Measurements from ENCODE around the gene ZNF860. TPM values are rescaled to one million over a fixed set of nuclear protein-coding genes. Genes with fewer than 3 reads are reported as not detected.
A peak's percentile ranks its signal among the peaks of the same experiment; 100 is the strongest.

ZNF860 gene
- total and polyA plus RNA-seq, 2 of the 4 experiments (the other 2 are of a cell fraction) = 0.18 to 0.26 TPM

- H3K4me1 ChIP-seq (ENCODE audit: control insufficient read depth, insufficient read depth, low read length) = no peaks in the 10 kb centered on the region; the same call in 1 of the 2 replicates
Measured at GRCh38 chr3:31979001-31979697, 2.4 kb upstream of the ZNF860 start.

More at GRCh38 chr3:31979001-31979697, 2.4 kb upstream of the ZNF860 start:
- Histone ChIP-seq H4K5ac (ENCODE audit: low read depth, low read length) (no peak overlapping the region), H3K4me3 (ENCODE audit: insufficient read depth, low read depth, low read length) (no peak overlapping the region), H3K4ac (ENCODE audit: low read depth, low read length) (peak overlapping the region; percentile 76; the same call in 1 of the 2 replicates), H2BK20ac (ENCODE audit: low read depth, low read length) (no peak overlapping the region; the same call in 1 of the 2 replicates), H2AFZ (replicated peaks; ENCODE audit: low read length, poor library complexity) (no peak overlapping the region), H2BK15ac (ENCODE audit: low read depth, low read length) (0 out of 3 replicates have a peak overlapping the region, but pooled peaks have one; percentile 26), H3K9me1 (ENCODE audit: insufficient read depth, low read length) (peaks cover 2% of the 10 kb centered on the region; the same call in 1 of the 2 replicates), H4K91ac (ENCODE audit: insufficient read depth, low read depth, low read length) (no peak overlapping the region), H3K18ac (ENCODE audit: low read depth, low read length) (no peak overlapping the region), H2AK9ac (replicated peaks; ENCODE audit: low read depth, low read length, poor library complexity) (no peak overlapping the region), H4K20me1 (ENCODE audit: insufficient read depth, low read length) (no peaks in the 10 kb centered on the region; the same call in 1 of the 2 replicates), H2AK5ac (ENCODE audit: low read depth, low read length) (no peak overlapping the region; the same call in 1 of the 2 replicates), H3K14ac (replicated peaks; ENCODE audit: low read depth, low read length) (peak overlapping the region; percentile 91), H3K23ac (ENCODE audit: low read depth, low read length) (peak overlapping the region; percentile 87; the same call in 1 of the 2 replicates), H3K4me2 (ENCODE audit: low read depth, low read length) (peak overlapping the region; percentile 87), H3K27ac (ENCODE audit: insufficient read depth, low read length) (no peak overlapping the region), H3K27me3 (ENCODE audit: control insufficient read depth, insufficient read depth, low read length) (no peaks in the 10 kb centered on the region), H3K36me3 (ENCODE audit: control insufficient read depth, insufficient read depth, low read length) (no peaks in the 10 kb centered on the region), H3K79me1 (ENCODE audit: low read depth in 1 of 2, low read length in 2 of 2) (peaks cover 6 to 20% of the 10 kb centered on the region in 2 experiments; a peak in 3 of 4 replicates), H4K8ac (ENCODE audit: low read depth in 2 of 2, low read length in 2 of 2) (no peak overlapping the region), H3K9me3 (ENCODE audit: control insufficient read depth, insufficient read depth, low read length) (no peaks in the 10 kb centered on the region), H2BK120ac (ENCODE audit: low read depth, low read length) (no peak overlapping the region), H3K9ac (ENCODE audit: low read depth, low read length) (no peak overlapping the region), H2BK5ac (ENCODE audit: low read depth, low read length, poor library complexity, severe bottlenecking) (no peak overlapping the region), H3K56ac (ENCODE audit: extremely low read depth, insufficient read depth, low read length) (no peak overlapping the region)
- intact Hi-C loops (cut with micrococcal nuclease) = no loop called here
- BruUV-seq (replicated peaks) = no TSS peak
- dilution Hi-C loops (cut with HindIII; ENCODE audit: low sequenced_read_pairs, unreplicated experiment) = no loop called here
- POLR2A ChIA-PET (ENCODE audit: unreplicated experiment) = no interaction called here
- DNase-seq = no peak
- WGBS, 2 experiments (ENCODE audit: extremely low coverage in 2 of 2, insufficient read length in 1 of 2) = 100% methylated on average over 1 of the region's 5 CpGs; no CpG with 5 or more reads in 1 of the 2 experiments
- TF ChIP-seq CEBPB (IDR thresholded peaks at IDR 0.05; ENCODE audit: low read depth, low read length) (0 out of 2 replicates have a peak, but pooled peaks have one; percentile 10), CHD1 (IDR thresholded peaks at IDR 0.05; ENCODE audit: low read depth, low read length) (no peak)
- in situ Hi-C loops (cut with MboI; ENCODE audit: low sequenced_read_pairs) = no loop called here
- ATAC-seq (ENCODE audit: low read depth) = no peak
- CTCF ChIA-PET = no interaction called here

Measured in IMR-90 (cell line).